GM18873 (cell line): Measurements from ENCODE around the gene PIP5K1C.
"Not testable (repeated sequence)": the region's sequence is repeated elsewhere in the genome, so short reads cannot be mapped to it uniquely, and the experiment has no call there.

ENCODE experiments used
- ATAC-seq: cut with Tn5 transposase; IDR thresholded peaks from one replicate; pipeline ENCODE4 v1.9.1; 2021; ENCODE audit warnings: mild to moderate bottlenecking, moderate library complexity, moderate number of reproducible peaks; ENCODE audit not compliant: unreplicated experiment, low FRiP score

PIP5K1C gene

DNA sequence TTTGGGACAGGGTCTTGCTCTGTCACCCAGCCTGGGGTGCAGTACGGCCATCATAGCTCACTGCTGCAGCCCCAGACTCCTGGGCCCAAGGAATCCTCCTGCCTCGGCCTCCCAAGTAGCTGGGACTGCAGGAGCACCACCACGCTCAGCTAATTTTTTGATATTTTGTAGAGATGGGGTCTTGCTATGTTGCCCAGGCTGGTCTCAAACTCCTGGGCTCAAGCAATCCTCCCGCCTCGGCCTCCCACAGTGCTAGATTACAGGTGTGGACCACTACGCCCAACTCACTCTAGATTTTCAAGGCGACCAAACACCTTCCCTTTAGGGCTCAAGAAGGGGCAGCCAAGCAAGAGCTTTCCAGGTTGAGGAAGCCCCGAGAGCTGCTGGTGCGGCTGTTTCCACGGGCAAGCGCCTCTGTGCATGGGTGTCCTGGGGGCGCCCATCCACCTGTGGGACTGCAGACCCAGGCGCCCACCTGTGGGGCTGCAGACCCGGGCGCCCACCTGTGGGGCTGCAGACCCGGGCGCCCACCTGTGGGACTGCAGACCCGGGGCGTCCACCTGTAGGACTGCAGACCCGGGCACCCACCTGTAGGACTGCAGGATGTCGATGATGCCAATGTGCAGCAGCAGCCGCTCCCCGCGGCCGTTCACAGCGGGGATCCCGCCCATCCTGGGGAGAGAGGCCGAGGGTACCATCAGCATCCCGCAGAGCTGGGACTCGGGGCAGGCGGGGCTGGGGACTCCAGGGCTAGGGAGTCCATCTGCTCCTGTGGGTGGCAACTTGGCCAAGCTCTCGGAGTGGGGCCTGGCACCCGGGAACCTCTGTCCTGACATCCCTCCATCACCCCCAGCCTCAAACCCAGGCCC lies 52.0 kb downstream of the PIP5K1C start:
- ATAC-seq, result no peak

DNA sequence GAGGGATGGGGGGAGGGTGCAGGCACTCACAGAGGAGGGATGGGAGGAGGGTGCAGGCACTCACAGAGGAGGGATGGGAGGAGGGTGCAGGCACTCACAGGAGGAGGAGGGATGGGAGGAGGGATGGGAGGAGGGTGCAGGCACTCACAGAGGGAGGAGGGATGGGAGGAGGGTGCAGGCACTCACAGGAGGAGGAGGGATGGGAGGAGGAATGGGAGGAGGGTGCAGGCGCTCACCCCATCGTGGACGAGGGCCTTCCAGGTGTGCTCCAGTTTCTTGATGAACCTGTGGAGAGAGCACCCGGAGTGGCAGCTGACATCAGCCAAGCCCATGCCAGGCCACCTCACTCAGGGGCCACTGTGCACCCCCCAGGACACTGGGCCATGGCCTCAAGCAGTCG lies 53.2 kb downstream of the PIP5K1C start:
- ATAC-seq, result not testable (repeated sequence)

GRCh38 chr19:3646336-3647092 lies 53.8 kb downstream of the PIP5K1C start:
- ATAC-seq, result no peak

- ATAC-seq, result no peak
Measured at GRCh38 chr19:3645726-3646125, 54.5 kb downstream of the PIP5K1C start.

GRCh38 chr19:3645067-3645396 lies 55.2 kb downstream of the PIP5K1C start:
- no peak for ATAC-seq

GRCh38 chr19:3644351-3645066 lies 55.8 kb downstream of the PIP5K1C start:
- no peak for ATAC-seq

GRCh38 chr19:3643674-3644313 lies 56.5 kb downstream of the PIP5K1C start:
- no peak for ATAC-seq

GRCh38 chr19:3642987-3643673 lies 57.1 kb downstream of the PIP5K1C start:
- ATAC-seq, result no peak

GRCh38 chr19:3642296-3642695 lies 58.0 kb downstream of the PIP5K1C start:
- no peak for ATAC-seq

DNA sequence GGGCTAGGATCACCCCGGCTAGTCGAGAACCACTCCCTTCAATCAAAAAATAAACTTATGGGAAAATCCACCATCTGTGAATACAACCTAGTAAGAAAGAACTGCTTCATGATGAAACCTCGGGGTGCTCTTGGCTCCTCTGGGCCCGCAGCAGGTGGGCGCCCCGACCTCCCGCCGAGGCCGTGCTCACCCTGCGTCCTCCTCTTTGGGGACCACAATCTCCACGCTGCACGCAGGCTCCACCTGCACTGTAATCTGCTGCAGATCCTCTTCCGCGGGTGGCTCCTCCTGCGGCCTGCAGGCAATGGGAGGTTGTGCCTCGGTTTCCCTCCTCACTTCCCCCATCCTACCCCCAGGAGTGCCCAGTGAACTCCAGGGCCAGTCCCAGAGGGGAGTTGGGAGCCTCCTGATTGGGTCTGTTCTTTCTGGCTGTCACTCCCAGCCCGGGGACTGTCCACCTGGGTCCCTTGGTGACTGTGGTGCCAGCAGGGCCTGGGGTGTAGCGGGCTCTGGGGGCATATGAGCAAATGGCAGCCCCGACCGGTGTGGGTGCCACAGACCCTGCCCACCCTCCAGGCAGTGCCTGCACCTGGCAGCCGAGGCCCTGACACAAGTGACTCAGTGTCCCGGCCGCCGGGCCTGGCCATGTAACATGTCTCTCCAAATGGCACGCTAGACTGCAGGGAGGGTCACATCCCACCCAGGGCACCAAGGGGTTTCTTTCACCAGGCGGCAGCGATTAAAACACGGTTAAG lies 58.6 kb downstream of the PIP5K1C start:
- ATAC-seq, result no peak

DNA sequence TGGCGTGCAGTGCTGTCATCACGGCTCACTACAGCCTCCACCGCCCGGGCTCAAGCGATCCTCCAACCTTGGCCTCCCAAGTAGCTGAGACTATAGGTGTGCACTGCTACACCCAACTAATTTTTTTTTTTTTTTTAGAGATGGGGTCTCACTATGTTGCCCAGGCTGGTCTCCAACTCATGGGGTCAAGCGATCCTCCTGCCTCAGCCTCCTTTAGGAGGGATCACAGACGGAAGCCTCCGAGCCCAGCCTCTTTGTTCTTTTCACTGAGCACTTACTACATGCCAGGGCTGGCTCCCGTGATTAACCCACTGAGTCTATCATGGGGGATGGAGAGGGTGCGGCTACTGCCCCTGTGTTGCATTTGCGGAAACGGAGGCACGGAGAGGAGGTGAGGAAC lies 60.8 kb downstream of the PIP5K1C start:
- no peak for ATAC-seq

DNA sequence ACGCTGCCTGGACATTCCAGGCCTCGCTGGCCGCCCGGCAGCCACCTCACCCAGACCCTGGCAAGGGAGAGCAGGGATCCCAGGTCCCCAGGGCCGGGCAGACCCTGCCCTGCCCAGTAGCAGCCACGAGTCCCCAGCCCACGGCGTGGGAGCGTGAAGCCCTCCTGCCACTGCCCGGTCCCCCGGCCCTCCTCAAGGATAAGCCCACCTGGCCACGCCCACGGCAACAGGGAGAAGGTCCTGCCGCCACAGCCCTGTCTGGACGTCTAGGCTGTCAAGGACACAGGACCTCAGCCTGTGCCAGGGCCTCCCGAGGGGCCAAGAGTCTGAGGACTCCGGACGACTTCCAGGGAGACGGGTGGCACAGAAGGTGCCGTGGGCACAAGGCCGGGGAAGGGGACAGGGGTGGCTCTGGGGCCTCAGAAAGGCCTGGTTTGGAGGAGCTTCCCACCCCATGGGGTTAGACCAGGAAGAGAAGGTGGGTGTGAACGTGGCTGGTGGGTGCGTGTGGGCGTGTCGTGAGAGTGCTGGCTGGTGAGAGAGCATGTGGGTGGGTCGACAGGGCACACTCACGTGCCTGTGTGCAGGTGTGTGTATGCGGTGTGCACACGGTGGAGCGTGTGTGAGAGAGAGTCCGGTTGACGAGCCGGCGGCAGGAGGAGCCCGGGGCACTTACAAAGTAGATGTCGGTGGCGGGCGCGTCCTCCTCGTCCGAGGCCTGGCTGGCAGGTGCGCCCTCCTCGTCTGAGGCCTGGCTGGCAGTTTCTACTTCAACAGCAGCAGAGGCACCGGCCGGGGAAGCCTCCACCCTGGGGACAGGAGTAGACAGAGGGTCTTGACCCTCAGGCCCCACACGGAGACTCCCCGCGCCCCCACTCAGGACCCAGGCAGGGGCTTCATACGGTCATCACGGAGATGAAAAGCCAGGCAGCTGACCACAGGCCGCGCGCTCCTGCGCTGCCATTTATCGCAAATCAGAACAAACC lies 61.8 kb downstream of the PIP5K1C start:
- no peak for ATAC-seq

- no peak for ATAC-seq
Measured at GRCh38 chr19:3637621-3638020, 62.6 kb downstream of the PIP5K1C start.

DNA sequence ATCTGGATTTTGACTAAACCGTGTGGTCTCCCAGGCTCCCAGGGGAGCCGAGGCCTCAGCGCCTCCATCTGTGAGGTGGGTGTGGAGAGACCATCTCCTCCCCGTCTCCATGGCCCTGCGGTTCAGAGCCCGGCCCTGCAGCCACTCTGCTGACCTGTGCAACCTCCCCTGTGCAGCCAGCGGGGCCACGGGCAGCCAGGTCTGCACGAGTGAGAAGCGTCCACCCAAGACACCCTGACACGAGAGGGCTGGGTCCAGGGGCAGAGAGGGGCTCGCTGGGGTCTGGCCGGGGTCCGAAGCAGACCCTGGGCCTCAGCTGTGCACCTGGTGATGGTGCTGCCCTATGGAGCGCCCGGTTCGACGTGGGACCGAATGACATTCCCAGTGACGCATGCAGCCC lies 63.3 kb downstream of the PIP5K1C start:
- ATAC-seq, result no peak

DNA sequence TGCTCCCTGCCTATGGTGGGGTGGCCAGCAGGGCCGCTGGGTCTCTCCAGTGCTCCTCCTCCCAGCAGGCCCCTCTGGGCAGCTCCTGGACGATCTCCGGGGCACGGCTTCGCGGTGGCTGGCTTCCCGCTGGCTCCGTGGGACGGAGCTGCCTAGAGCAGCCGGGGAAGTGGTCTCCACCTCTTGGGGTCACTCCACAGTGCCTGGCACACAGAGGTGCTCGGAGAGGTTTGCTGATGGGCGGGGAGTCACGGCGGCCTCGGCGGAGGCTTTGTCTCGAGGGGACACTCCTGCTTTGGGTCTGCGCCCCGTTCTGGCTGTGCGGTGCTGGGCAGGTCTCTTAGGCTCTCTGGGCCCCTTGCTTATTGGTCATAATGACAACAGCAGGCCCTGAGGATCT lies 63.8 kb downstream of the PIP5K1C start:
- ATAC-seq, result no peak

DNA sequence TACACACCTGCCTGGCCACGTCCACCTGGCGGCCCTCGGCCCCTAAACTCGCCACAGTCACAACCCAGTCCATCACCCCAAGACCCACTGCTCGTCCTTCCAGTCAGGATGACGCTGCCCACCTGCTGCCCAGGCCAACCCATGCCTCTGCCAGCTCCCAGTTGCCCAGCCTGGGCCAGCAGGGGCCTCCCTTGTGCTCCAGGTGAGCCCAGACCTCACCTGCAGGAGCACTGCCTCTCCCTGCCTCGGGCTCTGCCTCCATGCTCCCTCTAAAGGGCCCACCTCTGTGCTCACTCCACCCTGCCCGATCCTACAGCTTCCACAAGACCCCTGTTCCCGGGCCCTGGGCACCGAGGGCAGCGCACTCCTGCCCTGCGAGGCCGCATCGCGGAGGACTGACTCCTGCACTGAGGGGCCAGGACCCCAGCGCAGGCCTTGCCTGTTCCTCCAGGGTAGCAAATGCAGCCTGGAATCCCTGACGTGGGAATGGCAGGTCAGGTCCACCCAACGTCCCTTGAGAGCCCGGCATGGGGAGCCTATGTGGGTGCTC lies 65.7 kb downstream of the PIP5K1C start:
- ATAC-seq, result no peak

- ATAC-seq, result no peak
Measured at GRCh38 chr19:3633559-3633988, 66.7 kb downstream of the PIP5K1C start.
